HG03571 (cell line): ENCODE results near the gene CYP4A11.
"Not testable (repeated sequence)": the region's sequence is repeated elsewhere in the genome, so short reads cannot be mapped to it uniquely, and the experiment has no call there.

Experiments used
- ATAC-seq: cut with Tn5 transposase; IDR thresholded peaks from one replicate; pipeline ENCODE4 v1.9.1; 2021; ENCODE audit not compliant: unreplicated experiment

Gene CYP4A11

DNA sequence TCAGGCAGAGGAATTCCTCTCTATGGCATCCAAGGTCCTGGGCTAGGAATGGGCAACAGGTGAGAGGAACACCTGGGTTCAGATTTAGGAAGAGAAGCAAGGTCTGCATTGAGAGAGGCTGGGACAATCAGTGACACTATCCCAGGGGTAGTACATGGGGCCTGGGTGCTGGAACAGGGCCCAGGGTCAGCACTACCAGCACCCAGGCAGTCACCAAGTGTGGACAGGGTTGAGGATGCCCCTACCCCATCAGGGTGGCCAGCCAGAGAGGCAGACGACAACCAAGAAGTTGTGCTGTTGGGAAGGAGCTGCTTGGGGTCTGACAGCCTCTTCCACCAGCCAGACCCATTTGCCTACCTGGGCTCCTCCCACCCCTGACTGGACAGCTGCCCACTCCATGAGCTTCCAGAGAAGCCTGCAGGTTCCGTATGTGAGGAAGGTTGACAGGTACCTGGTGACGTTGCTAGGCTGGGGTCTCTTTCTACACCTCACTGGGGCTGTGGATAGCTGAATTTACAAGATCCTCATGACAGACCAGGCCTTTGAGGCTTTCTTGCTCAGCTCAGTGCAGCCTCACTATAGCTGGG lies 13.9 kb downstream of the CYP4A11 start:
- no peak for ATAC-seq

DNA sequence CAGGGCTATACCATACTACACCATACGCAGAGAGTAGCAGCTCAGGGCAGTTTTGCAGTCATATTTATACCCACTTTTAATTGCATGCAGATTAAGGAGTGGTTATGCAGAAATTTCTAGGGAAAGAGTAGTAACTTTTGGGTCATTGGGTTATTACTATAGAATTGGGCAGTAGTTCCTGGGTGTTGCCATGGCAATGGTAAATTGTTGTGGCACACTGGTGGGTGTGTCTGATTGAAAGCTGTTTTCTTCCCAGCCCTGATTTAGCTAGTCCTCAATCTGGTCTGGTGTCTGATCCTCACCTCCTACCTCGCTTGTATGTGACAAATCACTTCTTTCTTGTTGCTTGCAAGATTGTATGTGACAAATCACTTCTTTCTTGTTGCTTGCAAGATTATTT lies 30.5 kb downstream of the CYP4A11 start:
- ATAC-seq: no peak

DNA sequence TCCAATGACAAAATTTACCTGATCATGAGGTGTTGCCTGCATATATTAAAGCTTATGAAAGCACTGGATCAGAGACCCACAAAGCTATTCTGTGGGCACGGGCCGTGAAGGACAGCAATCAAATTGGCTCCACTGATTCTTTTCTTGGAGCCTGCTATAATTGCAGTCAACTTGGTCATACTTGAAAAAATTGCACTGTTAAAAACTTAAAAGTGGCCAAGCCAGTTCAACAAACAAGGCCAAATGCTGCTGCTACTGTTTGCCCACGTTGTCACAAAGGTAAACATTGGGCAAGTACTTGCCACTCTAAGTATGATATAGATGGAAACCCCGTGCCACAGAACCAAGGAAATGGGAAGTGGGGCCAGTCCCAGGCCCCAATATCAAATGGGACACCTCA lies 37.8 kb downstream of the CYP4A11 start:
- ATAC-seq: no peak

DNA sequence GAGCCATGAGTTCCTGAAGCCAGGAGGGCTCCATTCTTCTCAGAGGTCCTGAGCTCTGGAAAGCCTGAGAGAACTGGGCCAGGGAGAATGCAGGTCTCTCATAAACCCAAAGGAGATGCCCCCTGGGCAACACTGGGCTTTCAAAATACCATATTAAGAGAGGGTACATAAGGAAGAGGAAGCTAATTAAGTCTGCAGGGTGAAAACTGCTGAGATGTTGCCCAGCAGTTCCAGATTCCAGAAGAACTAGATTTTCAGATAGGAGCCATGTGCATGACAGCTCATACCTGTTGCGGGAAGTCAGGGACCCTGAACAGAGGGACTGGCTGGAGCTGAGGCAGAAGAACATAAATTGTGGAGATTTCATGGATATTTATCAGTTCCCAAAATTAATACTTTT lies 40.9 kb downstream of the CYP4A11 start:
- ATAC-seq: no peak

DNA sequence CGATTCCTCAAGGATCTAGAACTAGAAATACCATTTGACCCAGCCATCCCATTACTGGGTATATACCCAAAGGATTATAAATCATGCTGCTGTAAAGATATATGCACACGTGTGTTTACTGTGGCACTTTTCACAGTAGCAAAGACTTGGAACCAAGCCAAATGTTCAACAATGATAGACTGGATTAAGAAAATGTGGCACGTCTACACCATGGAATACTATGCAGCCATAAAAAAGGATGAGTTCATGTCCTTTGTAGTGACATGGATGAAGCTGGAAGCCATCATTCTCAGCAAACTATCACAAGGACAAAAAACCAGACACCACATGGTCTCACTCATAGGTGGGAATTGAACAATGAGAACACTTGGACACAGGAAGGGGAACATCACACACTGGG lies 59.6 kb downstream of the CYP4A11 start:
- ATAC-seq: not testable (repeated sequence)
